NB4 (cell line): ENCODE data around the gene ADAMTSL1.

Source experiments
- DNase-seq: peaks from one replicate; pipeline ENCODE4 v3.0.0; 2010; ENCODE audit warnings: low read depth
- H3K4me3 ChIP-seq: one replicate; pipeline ENCODE4 v1.5.1; 2011; ENCODE audit warnings: mild to moderate bottlenecking, low read depth, low read length, moderate library complexity
- CTCF ChIP-seq: IDR thresholded peaks from one replicate; pipeline ENCODE4 v1.5.1; 2012; ENCODE audit warnings: low read depth, low read length
- MAX ChIP-seq: IDR thresholded peaks from 2 replicates; pipeline ENCODE4 v1.6.1; 2011; ENCODE audit warnings: low read depth, low read length
- MYC ChIP-seq: IDR thresholded peaks from 2 replicates; pipeline ENCODE4 v1.6.1; 2011; ENCODE audit warnings: low read depth, low read length
- POLR2A ChIP-seq: IDR thresholded peaks from 2 replicates; pipeline ENCODE4 v1.6.1; 2011; ENCODE audit warnings: mild to moderate bottlenecking; ENCODE audit not compliant: insufficient read length; ENCODE audit errors: extremely low read depth

The ADAMTSL1 gene

GRCh38 chr9:18921366-18922075 is 447.6 kb downstream of the ADAMTSL1 start:
- TF ChIP-seq MYC = no peak
- DNase-seq = no peak

GRCh38 chr9:18922161-18922885 is 448.4 kb downstream of the ADAMTSL1 start:
- H3K4me3 ChIP-seq = no peak overlapping the region
- DNase-seq = no peak
- no peak for TF ChIP-seq MYC
- TF ChIP-seq MAX = no peak
- TF ChIP-seq CTCF = no peak
- no peak for TF ChIP-seq POLR2A

More at GRCh38 chr9:18921366-18922075, 447.6 kb downstream of the ADAMTSL1 start:
- no peak overlapping the region for H3K4me3 ChIP-seq

- DNase-seq = no peak
- H3K4me3 ChIP-seq = no peak overlapping the region
- TF ChIP-seq POLR2A (no peak), MYC (no peak), CTCF (no peak), MAX (no peak)
These were observed 449.2 kb downstream of the ADAMTSL1 start for GRCh38 chr9:18923167-18923566.

GRCh38 chr9:18923671-18924430 is 449.9 kb downstream of the ADAMTSL1 start:
- DNase-seq = no peak
- TF ChIP-seq CTCF (no peak), POLR2A (no peak), MAX (no peak), MYC (no peak)
- no peak overlapping the region for H3K4me3 ChIP-seq

- TF ChIP-seq MAX (no peak), MYC (no peak), CTCF (no peak), POLR2A (no peak)
- no peak for DNase-seq
- no peak overlapping the region for H3K4me3 ChIP-seq
These were observed 451.9 kb downstream of the ADAMTSL1 start for GRCh38 chr9:18925880-18926279.

GRCh38 chr9:18926513-18926912 is 452.6 kb downstream of the ADAMTSL1 start:
- TF ChIP-seq POLR2A (no peak), CTCF (no peak), MYC (no peak), MAX (no peak)
- no peak for DNase-seq
- H3K4me3 ChIP-seq = no peak overlapping the region
